Activated naive CD4-positive, alpha-beta T cell treated with anti-CD3 and anti-CD28 coated beads, Interleukin-2, amount 50 U/mL, for 16 hours (primary cell): ENCODE data around the gene NSUN2.

Experiments used
- DNase-seq: peaks from one replicate; pipeline ENCODE4 v3.0.0-alpha.2; 2020

Gene NSUN2

GRCh38 chr5:6553972-6554371 is 78.9 kb downstream of the NSUN2 start:
- DNase-seq = no peak

- DNase-seq = no peak
These were observed 80.2 kb downstream of the NSUN2 start for GRCh38 chr5:6552612-6553011.

- DNase-seq = no peak
These were observed 80.9 kb downstream of the NSUN2 start for GRCh38 chr5:6551955-6552313.

GRCh38 chr5:6551287-6551954 is 81.4 kb downstream of the NSUN2 start:
- no peak for DNase-seq

GRCh38 chr5:6550628-6551027 is 82.2 kb downstream of the NSUN2 start:
- no peak for DNase-seq
